GM18861 (cell line): ENCODE measurements around the gene KRCC1.

Experiments used
- ATAC-seq: cut with Tn5 transposase; IDR thresholded peaks from one replicate; pipeline ENCODE4 v1.9.1; 2021; ENCODE audit not compliant: unreplicated experiment

KRCC1 gene

GRCh38 chr2:88055371-88056128, at the start of gene KRCC1:
TSS of gene KRCC1 (minus strand) at chr2:88055783. CDS start at chr2:88028563, 27,220 bp downstream.
- ATAC-seq, result peak; percentile 85

- ATAC-seq, result no peak
Measured at GRCh38 chr2:88100489-88100858, 44.9 kb upstream of the KRCC1 start.

- ATAC-seq, result no peak
Measured at GRCh38 chr2:88099798-88100488, 44.4 kb upstream of the KRCC1 start.

- ATAC-seq, result no peak
Measured at GRCh38 chr2:88098558-88098900, 42.9 kb upstream of the KRCC1 start.

GRCh38 chr2:88097891-88098557, 42.4 kb upstream of the KRCC1 start:
- no peak for ATAC-seq

GRCh38 chr2:88097192-88097591, 41.6 kb upstream of the KRCC1 start:
- ATAC-seq, result no peak

GRCh38 chr2:88096708-88097107, 41.1 kb upstream of the KRCC1 start:
- ATAC-seq, result no peak

GRCh38 chr2:88095022-88095421, 39.4 kb upstream of the KRCC1 start:
- ATAC-seq, result no peak

GRCh38 chr2:88092773-88093172, 37.2 kb upstream of the KRCC1 start:
- ATAC-seq, result no peak

- no peak for ATAC-seq
Measured at GRCh38 chr2:88091943-88092342, 36.4 kb upstream of the KRCC1 start.

GRCh38 chr2:88090446-88091283, 35.1 kb upstream of the KRCC1 start:
- ATAC-seq, result no peak

- no peak for ATAC-seq
Measured at GRCh38 chr2:88088999-88089398, 33.4 kb upstream of the KRCC1 start.

- no peak for ATAC-seq
Measured at GRCh38 chr2:88087763-88088162, 32.2 kb upstream of the KRCC1 start.

GRCh38 chr2:88087073-88087472, 31.5 kb upstream of the KRCC1 start:
- ATAC-seq, result no peak

GRCh38 chr2:88086401-88086800, 30.8 kb upstream of the KRCC1 start:
- ATAC-seq, result no peak

- ATAC-seq, result no peak
Measured at GRCh38 chr2:88085602-88086001, 30.0 kb upstream of the KRCC1 start.

- no peak for ATAC-seq
Measured at GRCh38 chr2:88085099-88085498, 29.5 kb upstream of the KRCC1 start.

GRCh38 chr2:88082781-88083180, 27.2 kb upstream of the KRCC1 start:
- ATAC-seq, result no peak

- ATAC-seq, result no peak
Measured at GRCh38 chr2:88081924-88082608, 26.5 kb upstream of the KRCC1 start.

- no peak for ATAC-seq
Measured at GRCh38 chr2:88080545-88080944, 25.0 kb upstream of the KRCC1 start.
